Neural cell (in vitro differentiated cells): Measurements from ENCODE around the gene SHB. TPM values are rescaled to one million over a fixed set of nuclear protein-coding genes. Genes with fewer than 3 reads are reported as not detected.

ENCODE experiments used
- H2AFZ ChIP-seq: fragments of 200-600, 300-800 bp; sonication (generic), shearing (Covaris generic); 2 replicates; pipeline ENCODE4 v1.6.0; 2014; ENCODE audit warnings: low read depth, mild to moderate bottlenecking, antibody characterized with exemption, low read length, moderate library complexity
- H3F3A ChIP-seq: fragments of 200-600 bp; shearing (Covaris generic); 2 replicates; pipeline ENCODE4 v1.6.1; 2016; ENCODE audit warnings: mild to moderate bottlenecking, moderate library complexity, mixed read lengths, antibody characterized with exemption, low read length; ENCODE audit not compliant: insufficient read depth, poor library complexity, severe bottlenecking
- H3K27ac ChIP-seq: fragments of 200-600, 300-800 bp; sonication (generic), shearing (Covaris generic); 2 replicates; pipeline ENCODE4 v1.5.1; 2014; ENCODE audit warnings: mild to moderate bottlenecking, low read length, moderate library complexity
- H3K27me3 ChIP-seq: fragments of 300-800, 200-600 bp; sonication (generic), shearing (Covaris generic); 2 replicates; pipeline ENCODE4 v1.6.0; 2014; ENCODE audit warnings: mild to moderate bottlenecking, low read depth, low read length, moderate library complexity; ENCODE audit not compliant: insufficient read depth
- H3K36me3 ChIP-seq: fragments of 300-800, 200-600 bp; sonication (generic), shearing (Covaris generic); 2 replicates; pipeline ENCODE4 v1.5.1; 2014; ENCODE audit warnings: mild to moderate bottlenecking, antibody characterized with exemption, low read length, moderate library complexity; ENCODE audit not compliant: insufficient read depth
- H3K4me2 ChIP-seq: fragments of 300-800, 200-600 bp; sonication (generic), shearing (Covaris generic); 2 replicates; pipeline ENCODE4 v1.6.0; 2014; ENCODE audit warnings: mild to moderate bottlenecking, low read length
- H3K4me3 ChIP-seq: fragments of 300-800, 200-600 bp; sonication (generic), shearing (Covaris generic); 2 replicates; pipeline ENCODE4 v1.5.1; 2014; ENCODE audit warnings: mild to moderate bottlenecking, low read length, moderate library complexity
- H3K79me2 ChIP-seq: fragments of 200-600 bp; shearing (Covaris generic); replicated peaks from 2 replicates; pipeline ENCODE4 v1.6.0; 2014; ENCODE audit warnings: mild to moderate bottlenecking, low read length, moderate library complexity; ENCODE audit not compliant: insufficient read depth
- H3K9ac ChIP-seq: fragments of 300-800, 200-600 bp; sonication (generic), shearing (Covaris generic); 2 replicates; pipeline ENCODE4 v1.6.1; 2016; ENCODE audit warnings: mild to moderate bottlenecking, low read length, mixed read lengths
- H3K9me2 ChIP-seq: fragments of 200-600 bp; shearing (Covaris generic); 2 replicates; pipeline ENCODE4 v1.6.1; 2016; ENCODE audit warnings: mild to moderate bottlenecking, low read length, mixed read lengths; ENCODE audit not compliant: insufficient read depth
- H3K9me3 ChIP-seq: fragments of 200-600, 300-800 bp; sonication (generic), shearing (Covaris generic); 2 replicates; pipeline ENCODE4 v1.6.1; 2016; ENCODE audit warnings: mild to moderate bottlenecking, mixed run types, low read length, moderate library complexity, mixed read lengths
- H4K20me1 ChIP-seq: fragments of 200-600 bp; shearing (Covaris generic); 2 replicates; pipeline ENCODE4 v1.6.1; 2016; ENCODE audit warnings: mild to moderate bottlenecking, mixed run types; ENCODE audit not compliant: insufficient read depth
- CTCF ChIP-seq: fragments of 450-650 bp; IDR thresholded peaks from 2 replicates; pipeline ENCODE4 v1.5.1; 2014; ENCODE audit warnings: antibody characterized with exemption, mild to moderate bottlenecking, moderate library complexity; ENCODE audit not compliant: poor library complexity, severe bottlenecking
- EZH2 ChIP-seq: fragments of 200-600, 300-800 bp; shearing (Covaris generic), sonication (generic); IDR thresholded peaks from 2 replicates; pipeline ENCODE4 v1.6.1; 2014; ENCODE audit warnings: antibody characterized with exemption, low read length, borderline replicate concordance, mild to moderate bottlenecking; ENCODE audit not compliant: insufficient read depth, poor library complexity, severe bottlenecking
- MXI1 ChIP-seq: fragments of 450-650 bp; conservative IDR thresholded peaks from 2 replicates; pipeline ENCODE4 v1.6.1; 2014; ENCODE audit warnings: antibody characterized with exemption, mild to moderate bottlenecking; ENCODE audit not compliant: poor library complexity, severe bottlenecking
- POLR2AphosphoS5 ChIP-seq: IDR thresholded peaks from 2 replicates; pipeline ENCODE4 v1.6.1; 2012
- RAD21 ChIP-seq: fragments of 450-650 bp; conservative IDR thresholded peaks from 2 replicates; pipeline ENCODE4 v1.6.1; 2014; ENCODE audit warnings: antibody characterized with exemption, mild to moderate bottlenecking, moderate library complexity
- REST ChIP-seq: IDR thresholded peaks from 2 replicates; pipeline ENCODE4 v1.6.1; 2012; ENCODE audit warnings: borderline replicate concordance
- SMC3 ChIP-seq: fragments of 450-650 bp; conservative IDR thresholded peaks from 2 replicates; pipeline ENCODE4 v1.6.1; 2014; ENCODE audit warnings: antibody characterized with exemption, mild to moderate bottlenecking, moderate library complexity; ENCODE audit not compliant: poor library complexity
- TAF1 ChIP-seq: IDR thresholded peaks from 2 replicates; pipeline ENCODE4 v1.6.1; 2012; ENCODE audit warnings: low read depth
- polyA plus RNA-seq: library from polyadenylated mRNA; depleted of rRNA; stranded (reverse); fragments of >200 nt; gene quantifications from 2 replicates; pipeline ENCODE4 v1.2.3, GENCODE V29; 2014

Gene SHB
- polyA plus RNA-seq, 1 donor from 2014 or later, result 17.5 TPM

GRCh38 chr9:37970301-37971107, 98.5 kb downstream of the SHB start:
- Histone ChIP-seq H3K27ac (no peak overlapping the region), H3K9ac (no peak overlapping the region)

More at GRCh38 chr9:37970301-37971107, 98.5 kb downstream of the SHB start:
- H3K4me2 ChIP-seq, result no peak overlapping the region
- no peak overlapping the region for H2AFZ ChIP-seq
- no peaks in the 10 kb centered on the region for H3F3A ChIP-seq
- no peaks in the 10 kb centered on the region for H3K27me3 ChIP-seq
- no peaks in the 10 kb centered on the region for H3K9me3 ChIP-seq
- H3K4me3 ChIP-seq, result no peak overlapping the region
- no peaks in the 10 kb centered on the region for H4K20me1 ChIP-seq
- TF ChIP-seq POLR2AphosphoS5 (no peak), SMC3 (no peak), TAF1 (no peak), CTCF (no peak), MXI1 (no peak), EZH2 (no peak), REST (no peak), RAD21 (no peak)
- H3K36me3 ChIP-seq, result peaks cover 3% of the 10 kb centered on the region
- H3K79me2 ChIP-seq, result no peaks in the 10 kb centered on the region
- no peaks in the 10 kb centered on the region for H3K9me2 ChIP-seq
